HG03103 (cell line): ENCODE results near the gene TMEM132A.
"Not testable (repeated sequence)": the region's sequence is repeated elsewhere in the genome, so short reads cannot be mapped to it uniquely, and the experiment has no call there.

Experiments
- ATAC-seq: cut with Tn5 transposase; IDR thresholded peaks from one replicate; pipeline ENCODE4 v1.9.1; 2021; ENCODE audit warnings: low read depth; ENCODE audit not compliant: unreplicated experiment

Gene TMEM132A

GRCh38 chr11:60902625-60903024 is 21.6 kb upstream of the TMEM132A start:
- no peak for ATAC-seq

GRCh38 chr11:60905047-60905446 is 19.2 kb upstream of the TMEM132A start:
- no peak for ATAC-seq

GRCh38 chr11:60905551-60906113 is 18.6 kb upstream of the TMEM132A start:
- no peak for ATAC-seq

GRCh38 chr11:60906132-60906972 is 17.9 kb upstream of the TMEM132A start, which contains the start of gene PRPF19:
Gene PRPF19, minus strand, starts transcription at chr11:60906585. Its CDS starts 203 bp downstream, at chr11:60906382.
- ATAC-seq: peak; percentile 52

GRCh38 chr11:60908803-60909202 is 15.5 kb upstream of the TMEM132A start:
- no peak for ATAC-seq

- not testable (repeated sequence) for ATAC-seq
Measured at GRCh38 chr11:60909680-60910280, 14.5 kb upstream of the TMEM132A start.

GRCh38 chr11:60910281-60910687 is 14.0 kb upstream of the TMEM132A start:
- ATAC-seq: peak; percentile 34

- ATAC-seq: no peak
Measured at GRCh38 chr11:60910711-60911380, 13.4 kb upstream of the TMEM132A start.

- no peak for ATAC-seq
Measured at GRCh38 chr11:60912223-60912850, 11.9 kb upstream of the TMEM132A start.

- ATAC-seq: no peak
Measured at GRCh38 chr11:60912851-60913528, 11.3 kb upstream of the TMEM132A start.

- peak; percentile 35 for ATAC-seq
Measured at GRCh38 chr11:60913793-60914632, 10.2 kb upstream of the TMEM132A start, which contains the start of gene TMEM109. Gene TMEM109, plus strand, starts transcription at chr11:60914158. Its CDS starts 5,536 bp downstream, at chr11:60919694.

GRCh38 chr11:60914633-60915247 is 9.5 kb upstream of the TMEM132A start:
- no peak for ATAC-seq

GRCh38 chr11:60915248-60915914 is 8.9 kb upstream of the TMEM132A start:
- ATAC-seq: peak; percentile 35

- ATAC-seq: no peak
Measured at GRCh38 chr11:60916669-60917206, 7.5 kb upstream of the TMEM132A start.

GRCh38 chr11:60917267-60917666 is 7.0 kb upstream of the TMEM132A start:
- no peak for ATAC-seq

- ATAC-seq: no peak
Measured at GRCh38 chr11:60918251-60918938, 5.9 kb upstream of the TMEM132A start.

GRCh38 chr11:60918939-60919265 is 5.4 kb upstream of the TMEM132A start:
- ATAC-seq: no peak
